Measurements from ENCODE around the gene RMRP. TPM values are rescaled to one million over a fixed set of nuclear protein-coding genes. Genes with fewer than 3 reads are reported as not detected.

Gene RMRP
- total and polyA plus RNA-seq, 9 donors: 126 to 27,726 (median 13,004) TPM; not detected in 1

GRCh38 chr9:35653611-35654010 lies 4.2 kb downstream of the RMRP start:
- no peaks in the 10 kb centered on the region for H3K36me3 ChIP-seq
- DNase-seq: no peak
- no peaks in the 10 kb centered on the region for H3K9me3 ChIP-seq
- WGBS, 3 donors: 85 to 90% (median 88%) methylated on average over 2 of the region's 2 CpGs
- TF ChIP-seq EP300 (IDR thresholded peaks at IDR 0.05) (no peak), POLR2A (IDR thresholded peaks at IDR 0.05) (no peak), CTCF (IDR thresholded peaks at IDR 0.05) (no peak)
- intact Hi-C loops (cut with DNase I): loop anchor here in 1 of 4 donors (5.0 to 10.0 kb wide), 2 partner anchors 159 to 179 kb away; partner anchors contain the start of gene RUSC2
- no peaks in the 10 kb centered on the region for H3K27me3 ChIP-seq
- H3K4me1 ChIP-seq (ENCODE audit: insufficient read depth): no peaks in the 10 kb centered on the region
- H3K4me3 ChIP-seq: no peak overlapping the region
- no peak overlapping the region for H3K27ac ChIP-seq

GRCh38 chr9:35652829-35653209 lies 5.0 kb downstream of the RMRP start:
- TF ChIP-seq CTCF (IDR thresholded peaks at IDR 0.05): no peak
- no peak for TF ChIP-seq EP300 (IDR thresholded peaks at IDR 0.05)
- no peak for TF ChIP-seq POLR2A (IDR thresholded peaks at IDR 0.05)
- H3K27ac ChIP-seq: no peak overlapping the region
- WGBS, 3 donors: 84 to 88% (median 86%) methylated on average over 8 of the region's 8 CpGs

GRCh38 chr9:35651956-35652828 lies 5.6 kb downstream of the RMRP start:
- peaks cover 1% of the 10 kb centered on the region for H3K4me1 ChIP-seq (ENCODE audit: insufficient read depth)
- H3K4me3 ChIP-seq: no peak overlapping the region
- no peak overlapping the region for H3K27ac ChIP-seq
- no peaks in the 10 kb centered on the region for H3K27me3 ChIP-seq
- TF ChIP-seq POLR2A (IDR thresholded peaks at IDR 0.05) (no peak), CTCF (IDR thresholded peaks at IDR 0.05) (no peak), EP300 (IDR thresholded peaks at IDR 0.05) (no peak)
- intact Hi-C loops (cut with DNase I): loop anchor here in 1 of 4 donors (5.0 to 10.0 kb wide), 2 partner anchors 157 to 180 kb away; partner anchors contain the start of gene RUSC2
- DNase-seq: no peak
- no peaks in the 10 kb centered on the region for H3K9me3 ChIP-seq
- 70 to 79% (median 76%) methylated on average over 7 of the region's 7 CpGs for WGBS, 3 donors
- no peaks in the 10 kb centered on the region for H3K36me3 ChIP-seq

More at GRCh38 chr9:35652829-35653209, 5.0 kb downstream of the RMRP start:
- H3K9me3 ChIP-seq: no peaks in the 10 kb centered on the region
- H3K27me3 ChIP-seq: no peaks in the 10 kb centered on the region
- intact Hi-C loops (cut with DNase I): loop anchor here in 1 of 4 donors (5.0 to 10.0 kb wide), 2 partner anchors 158 to 179 kb away; partner anchors contain the start of gene RUSC2
- no peaks in the 10 kb centered on the region for H3K4me1 ChIP-seq (ENCODE audit: insufficient read depth)
- no peak overlapping the region for H3K4me3 ChIP-seq
- no peaks in the 10 kb centered on the region for H3K36me3 ChIP-seq
- no peak for DNase-seq

GRCh38 chr9:35650341-35651158 lies 7.3 kb downstream of the RMRP start, which contains the start of gene SIT1:
Gene SIT1 (minus strand): TSS chr9:35650931. CDS start chr9:35650853, 78 bp downstream.
- H3K4me1 ChIP-seq (ENCODE audit: insufficient read depth): peaks cover 3% of the 10 kb centered on the region
- H3K4me3 ChIP-seq: no peak within 1 kb of the TSS
- no peaks in the 10 kb centered on the region for H3K9me3 ChIP-seq
- 58 to 62% (median 61%) methylated on average over 22 of the region's 22 CpGs for WGBS, 3 donors
- no peak within 1 kb of the TSS for H3K27ac ChIP-seq
- TF ChIP-seq POLR2A (IDR thresholded peaks at IDR 0.05) (no peak), CTCF (IDR thresholded peaks at IDR 0.05) (no peak)
- intact Hi-C loops (cut with DNase I): loop anchor here in 1 of 4 donors (5.0 to 10.0 kb wide), 2 partner anchors 156 to 182 kb away; partner anchors contain the start of gene RUSC2
- no peaks in the 10 kb centered on the region for H3K36me3 ChIP-seq
- DNase-seq: no peak
- no peaks in the 10 kb centered on the region for H3K27me3 ChIP-seq
